K562 (cell line): ENCODE data around the gene RAB3GAP2. TPM values are rescaled to one million over a fixed set of nuclear protein-coding genes. Genes with fewer than 3 reads are reported as not detected.

Experiments
- ATAC-seq: fragments of 200-7000 bp; cut with Tn5 transposase; 3 replicates; pipeline ENCODE4 v1.9.1; 2020; ENCODE audit warnings: moderate library complexity
- BruUV-seq: library from RNA; stranded (reverse); fragments of 400-500 nt; replicated peaks from 2 replicates; lab custom pipeline; 2021; lab: Mats Ljungman, UMichigan
- CTCF ChIA-PET: fragments of 300-600 bp; formaldehyde crosslinking; extraction: SDS; loops from one replicate; lab custom pipeline; 2021; ENCODE audit warnings: low intra/inter-chr PET ratio; lab: Yijun Ruan, JAX
- POLR2A ChIA-PET: fragments of 300-600, 350-650 bp; sonication (Branson Sonifier 250); formaldehyde crosslinking; extraction: SDS; loops from one replicate; lab custom pipeline; 2021; ENCODE audit warnings: antibody characterized with exemption, inconsistent platforms; lab: Yijun Ruan, JAX
- DNase-seq, 4 experiments: peaks; one replicate each; pipeline versions ENCODE4 v3.0.0 to v3.0.0-alpha.2; 2011 to 2018; ENCODE audit warnings: low spot score in 3 of 4, mixed read lengths in 3 of 4; ENCODE audit errors: extremely low read depth in 1 of 4
- FAIRE-seq: peaks from 2 replicates; lab custom pipeline; 2011; peaks lifted over from hg19 to GRCh38; lab: Jason Lieb, UNC
- H2AFZ ChIP-seq: 2 replicates; pipeline ENCODE4 v1.6.0; 2011; ENCODE audit warnings: low read depth, low read length, control low read depth, inconsistent platforms
- H3K27ac ChIP-seq: fragments of 200-600 bp; 3 replicates; pipeline ENCODE4 v1.8.0; 2011; ENCODE audit warnings: low read depth, mild to moderate bottlenecking, control low read depth, inconsistent platforms, low read length, moderate library complexity, mixed read lengths; ENCODE audit errors: extremely low read depth
- H3K27me3 ChIP-seq, 2 experiments: fragments of 300-600 bp in 1 of 2; 2 replicates in 1 of 2; 3 replicates in 1 of 2; pipeline versions ENCODE4 v1.6.0 to v1.8.0; 2011; ENCODE audit warnings: inconsistent platforms in 2 of 2, low read length in 2 of 2, mild to moderate bottlenecking in 1 of 2, mixed read lengths in 1 of 2, moderate library complexity in 1 of 2; ENCODE audit not compliant: control insufficient read depth in 2 of 2, insufficient read depth in 2 of 2
- H3K36me3 ChIP-seq: fragments of 300-600 bp; 3 replicates; pipeline ENCODE4 v1.8.0; 2011; ENCODE audit warnings: mild to moderate bottlenecking, low read length, inconsistent platforms; ENCODE audit not compliant: control insufficient read depth, insufficient read depth
- H3K4me1 ChIP-seq, 2 experiments: fragments of 200-600 bp in 1 of 2; replicated peaks in 1 of 2; 2 replicates in 1 of 2; 3 replicates in 1 of 2; pipeline versions ENCODE4 v1.5.1 to v1.8.0; 2011; ENCODE audit warnings: inconsistent platforms in 2 of 2, low read length in 2 of 2, mild to moderate bottlenecking in 1 of 2, mixed read lengths in 1 of 2, moderate library complexity in 1 of 2; ENCODE audit not compliant: control insufficient read depth in 2 of 2, insufficient read depth in 2 of 2
- H3K4me2 ChIP-seq: 2 replicates; pipeline ENCODE4 v1.6.1; 2011; ENCODE audit warnings: low read length, control low read depth, inconsistent platforms, mixed read lengths; ENCODE audit not compliant: insufficient read depth
- H3K4me3 ChIP-seq: fragments of 200-600 bp; sonication (generic), shearing (Covaris generic); 2 replicates; pipeline ENCODE4 v1.5.1; 2016; ENCODE audit warnings: control low read depth, inconsistent platforms
- H3K79me2 ChIP-seq: fragments of 200-600 bp; 3 replicates; pipeline ENCODE4 v1.8.0; 2011; ENCODE audit warnings: low read length, inconsistent platforms; ENCODE audit not compliant: control insufficient read depth, insufficient read depth
- H3K9ac ChIP-seq, 2 experiments: 2 replicates each; pipeline versions ENCODE4 v1.6.0 to v1.6.1; 2011; ENCODE audit warnings: low read depth in 2 of 2, low read length in 2 of 2, control low read depth in 1 of 2, inconsistent platforms in 1 of 2, mild to moderate bottlenecking in 1 of 2, mixed read lengths in 1 of 2; ENCODE audit not compliant: insufficient read depth in 1 of 2
- H3K9me1 ChIP-seq: one replicate; pipeline ENCODE4 v1.6.0; 2011; ENCODE audit warnings: inconsistent platforms, mild to moderate bottlenecking, low read length, moderate library complexity; ENCODE audit not compliant: control insufficient read depth, insufficient read depth
- H3K9me3 ChIP-seq: replicated peaks from 2 replicates; pipeline ENCODE4 v1.5.1; 2011; ENCODE audit warnings: low read depth, low read length, inconsistent platforms; ENCODE audit not compliant: control insufficient read depth, insufficient read depth
- H4K20me1 ChIP-seq: replicated peaks from 2 replicates; pipeline ENCODE4 v1.6.1; 2011; ENCODE audit warnings: low read length, inconsistent platforms, mixed read lengths; ENCODE audit not compliant: control insufficient read depth, insufficient read depth
- BRF2 ChIP-seq: IDR thresholded peaks from 3 replicates; pipeline ENCODE4 v1.6.1; 2011; ENCODE audit warnings: borderline replicate concordance, mild to moderate bottlenecking; ENCODE audit not compliant: insufficient read length, insufficient read depth
- CBX5 ChIP-seq: IDR thresholded peaks from 2 replicates; pipeline ENCODE4 v1.6.1; 2014; ENCODE audit warnings: low read depth, borderline replicate concordance
- CREBBP ChIP-seq: IDR thresholded peaks from one replicate; pipeline ENCODE4 v1.6.1; 2012; ENCODE audit warnings: low read depth, mild to moderate bottlenecking, control low read depth, inconsistent platforms, low read length
- DMBX1 ChIP-seq: fragments of 250-450 bp; sonication (Bioruptor Pico); IDR thresholded peaks from 2 replicates; pipeline ENCODE4 v1.8.0; 2022; ENCODE audit warnings: inconsistent platforms, mild to moderate bottlenecking, moderate library complexity, borderline replicate concordance
- ETV1 ChIP-seq: fragments of 450-650 bp; conservative IDR thresholded peaks from 2 replicates; pipeline ENCODE4 v1.6.1; 2016; ENCODE audit warnings: missing genetic modification characterization, control low read depth, low read depth, missing compliant biosample characterization
- GMEB1 ChIP-seq: fragments of 250-450 bp; sonication (Bioruptor Pico); IDR thresholded peaks from 2 replicates; pipeline ENCODE4 v1.4.0; 2020; ENCODE audit warnings: mild to moderate bottlenecking
- MAFK ChIP-seq: IDR thresholded peaks from 2 replicates; pipeline ENCODE4 v1.6.1; 2011; ENCODE audit warnings: low read length, improper control_type of control experiment
- PHF21A ChIP-seq: fragments of 450-650 bp; IDR thresholded peaks from 2 replicates; pipeline ENCODE4 v1.6.1; 2017; ENCODE audit warnings: low read depth, borderline replicate concordance
- POLR2AphosphoS5 ChIP-seq: IDR thresholded peaks from 2 replicates; pipeline ENCODE4 v1.6.1; 2011; ENCODE audit warnings: mild to moderate bottlenecking, low read depth, low read length, moderate library complexity; ENCODE audit not compliant: control insufficient read depth, insufficient read depth
- RBM15 ChIP-seq: fragments of 200-400 bp; formaldehyde crosslinking; IDR thresholded peaks from 2 replicates; pipeline ENCODE4 v1.6.1; 2018; ENCODE audit warnings: mild to moderate bottlenecking, low read length, moderate library complexity; ENCODE audit not compliant: insufficient read depth
- RFX5 ChIP-seq: IDR thresholded peaks from 2 replicates; pipeline ENCODE4 v1.6.1; 2011; ENCODE audit warnings: low read depth, mild to moderate bottlenecking, improper control_type of control experiment, low read length
- TCF15 ChIP-seq: fragments of 250-450 bp; sonication (Bioruptor Pico); IDR thresholded peaks from 2 replicates; pipeline ENCODE4 v1.8.0; 2022; ENCODE audit warnings: moderate library complexity, mild to moderate bottlenecking, inconsistent platforms
- YY1 ChIP-seq, 3 experiments: IDR thresholded peaks; 2 replicates each; pipeline ENCODE4 v1.6.1; 2011; ENCODE audit warnings: low read length in 2 of 3, mild to moderate bottlenecking in 2 of 3, moderate library complexity in 2 of 3, borderline replicate concordance in 1 of 3, control low read depth in 1 of 3, low read depth in 1 of 3; ENCODE audit not compliant: insufficient read depth in 3 of 3, insufficient replicate concordance in 2 of 3, control insufficient read depth in 1 of 3, insufficient read length in 1 of 3; ENCODE audit errors: extremely low read depth in 1 of 3
- ZNF175 ChIP-seq: fragments of 200-800 bp; sonication (Bioruptor generic); IDR thresholded peaks from 2 replicates; pipeline ENCODE4 v1.6.1; 2016; ENCODE audit warnings: low read depth, mild to moderate bottlenecking, missing genetic modification characterization, missing compliant biosample characterization
- ZNF184 ChIP-seq: sonication (generic); formaldehyde crosslinking; IDR thresholded peaks from 2 replicates; pipeline ENCODE4 v1.5.0; 2020; ENCODE audit warnings: missing genetic modification reagents
- ZNF436 ChIP-seq: fragments of 250-450, 450-650 bp; sonication (Bioruptor Pico); formaldehyde crosslinking; IDR thresholded peaks from 2 replicates; pipeline ENCODE4 v1.7.0; 2020; ENCODE audit warnings: mild to moderate bottlenecking
- ZNF766 ChIP-seq: fragments of 200-800 bp; sonication (Bioruptor generic); conservative IDR thresholded peaks from 2 replicates; pipeline ENCODE4 v1.6.1; 2016; ENCODE audit warnings: missing genetic modification characterization, missing compliant biosample characterization
- WGBS: fragments of 100-300 bp; shearing (Covaris generic); methylation state at CpG from one replicate; pipeline ENCODE4 v1.1.6; 2016; ENCODE audit warnings: low coverage, mixed read lengths; ENCODE audit not compliant: insufficient coverage; ENCODE audit errors: missing lambda C conversion rate; 5-methylcytosine and 5-hydroxymethylcytosine counted together
- in situ Hi-C: fragments of 300-500 bp; cut with MboI; formaldehyde crosslinking; loops from 4 replicates; pipeline ENCODE4 v1.15.0; 2018; ENCODE audit warnings: inconsistent platforms, mixed read lengths
- intact Hi-C: fragments of 100-400 bp; cut with micrococcal nuclease; formaldehyde crosslinking; loops from 2 replicates; pipeline ENCODE4 v1.14.2; 2022
- polyA plus RNA-seq, 8 experiments: library from polyadenylated mRNA; depleted of rRNA in 4 of 8; stranded (reverse) in 5 of 8; unstranded in 3 of 8; fragments of >200 nt; fragmentation: Nextera tagmentation in 2 of 8; fragmentation: Illumina TruSeq in 1 of 8; extraction: Ambion mirVana in 2 of 8; extraction: Trizol in 1 of 8; gene quantifications; 2 replicates each; pipeline versions ENCODE4 v1.2.1 to v1.2.3, GENCODE V29; 2011 to 2014; ENCODE audit warnings: inconsistent platforms in 1 of 8, missing spikeins in 1 of 8
- total RNA-seq, 7 experiments: library from RNA; depleted of rRNA in 6 of 7; stranded (reverse); fragments of >200 nt in 6 of 7; fragmentation: Illumina TruSeq in 2 of 7; extraction: Trizol in 2 of 7; gene quantifications; 2 replicates each; pipeline versions ENCODE4 v1.2.1 to v1.2.3, GENCODE V29; 2011 to 2021; ENCODE audit warnings: low replicate concordance in 1 of 7
- TF ChIP-seq, protein P1 (sequence below), 2 experiments: fragments of 250-450 bp in 1 of 2; fragments of 450-650 bp in 1 of 2; sonication (Bioruptor Pico) in 1 of 2; IDR thresholded peaks; 2 replicates each; pipeline versions ENCODE4 v1.6.1 to v1.8.0; 2016 to 2021; ENCODE audit warnings: mild to moderate bottlenecking in 2 of 2, moderate library complexity in 2 of 2, missing compliant biosample characterization in 1 of 2, missing genetic modification characterization in 1 of 2

RAB3GAP2 gene
- total and polyA plus RNA-seq, 9 of the 15 experiments (the other 6 are each of a cell fraction or from before 2014, with no cell fraction given): 14.1 to 69.1 (median 32.2) TPM

GRCh38 chr1:220303871-220304270 lies 31.6 kb upstream of the RAB3GAP2 start:
- no peak overlapping the region for H3K4me2 ChIP-seq
- no peak overlapping the region for H3K9ac ChIP-seq
- CTCF ChIA-PET: no interaction called here
- H3K27ac ChIP-seq: no peak overlapping the region
- DNase-seq (no peak), FAIRE-seq (no peak), ATAC-seq (no peak)
- H3K79me2 ChIP-seq: no peaks in the 10 kb centered on the region
- POLR2A ChIA-PET: interaction anchor here (0.6 to 1.6 kb wide), 4 partner anchors 9 to 210 kb away, joined by 3 to 4 read pairs (median 3); partner anchors contain the start of gene IARS2
- H3K36me3 ChIP-seq: no peaks in the 10 kb centered on the region
- no peaks in the 10 kb centered on the region for H4K20me1 ChIP-seq
- intact Hi-C loops (no loop called here), in situ Hi-C loops (no loop called here)
- H3K9me1 ChIP-seq: no peaks in the 10 kb centered on the region
- WGBS: 8% methylated on average over 4 of the region's 4 CpGs
- no TSS peak for BruUV-seq
- peaks cover 3 to 5% of the 10 kb centered on the region in 2 experiments; a peak in 3 of 5 replicates for H3K4me1 ChIP-seq
- H3K27me3 ChIP-seq: no peaks in the 10 kb centered on the region; a peak in 2 of 5 replicates
- H3K4me3 ChIP-seq: no peak overlapping the region
- no peak overlapping the region for H2AFZ ChIP-seq
- no peaks in the 10 kb centered on the region for H3K9me3 ChIP-seq
- TF ChIP-seq, protein P1, sequence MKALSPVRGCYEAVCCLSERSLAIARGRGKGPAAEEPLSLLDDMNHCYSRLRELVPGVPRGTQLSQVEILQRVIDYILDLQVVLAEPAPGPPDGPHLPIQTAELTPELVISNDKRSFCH (CRISPR knock-in tag; IDR thresholded peaks at IDR 0.05): no peak
- TF ChIP-seq, protein P1 (tag; IDR thresholded peaks at IDR 0.05): no peak
- no peak for TF ChIP-seq CREBBP
- TF ChIP-seq POLR2AphosphoS5: no peak
- TF ChIP-seq ZNF766: no peak
- no peak for TF ChIP-seq GMEB1 (CRISPR knock-in tag)
- TF ChIP-seq DMBX1 (CRISPR knock-in tag): no peak
- TF ChIP-seq YY1 (IDR thresholded peaks at IDR 0.05; ENCODE audit: borderline replicate concordance in 1 of 3, control insufficient read depth in 1 of 3, extremely low read depth in 1 of 3, insufficient read depth in 3 of 3, insufficient read length in 1 of 3, insufficient replicate concordance in 2 of 3, low read depth in 1 of 3, low read length in 2 of 3): no peak
- TF ChIP-seq TCF15 (CRISPR knock-in tag): no peak
- TF ChIP-seq BRF2: no peak
- no peak for TF ChIP-seq CBX5
- no peak for TF ChIP-seq ETV1
- no peak for TF ChIP-seq PHF21A
- TF ChIP-seq ZNF184 (CRISPR knock-in tag): no peak
- TF ChIP-seq ZNF436 (CRISPR knock-in tag): no peak
- no peak for TF ChIP-seq MAFK
- TF ChIP-seq ZNF175 (CRISPR knock-in tag): no peak
- no peak for TF ChIP-seq RBM15
- no peak for TF ChIP-seq RFX5
